GM23338 (cell line): ENCODE data around the gene UBE3C.
A peak's percentile ranks its signal among the peaks of the same experiment; 100 is the strongest.

Experiments
- CREB1 ChIP-seq: fragments of 250-450 bp; sonication (Bioruptor Pico); IDR thresholded peaks from 2 replicates; pipeline ENCODE4 v1.5.0; 2020; ENCODE audit warnings: low read depth, mild to moderate bottlenecking, moderate library complexity
- CTCF ChIP-seq, 2 experiments: fragments of 200-600 bp in 1 of 2; sonication (generic) in 1 of 2; conservative IDR thresholded peaks; 2 replicates each; pipeline versions ENCODE4 v1.5.1 to v1.6.1; 2016 to 2017; ENCODE audit warnings: antibody characterized with exemption in 2 of 2, low read depth in 2 of 2, mild to moderate bottlenecking in 2 of 2, moderate library complexity in 1 of 2
- ETS1 ChIP-seq: IDR thresholded peaks from 2 replicates; pipeline ENCODE4 v1.6.1; 2016; ENCODE audit warnings: antibody characterized with exemption
- EZH2 ChIP-seq: fragments of 200-600 bp; sonication (generic); IDR thresholded peaks from one replicate; pipeline ENCODE4 v1.8.0; 2017; ENCODE audit warnings: antibody characterized with exemption, mild to moderate bottlenecking, low read depth; ENCODE audit not compliant: unreplicated experiment
- EZH2phosphoT487 ChIP-seq: fragments of 200-600 bp; sonication (generic); IDR thresholded peaks from one replicate; pipeline ENCODE4 v1.8.1; 2018; ENCODE audit warnings: antibody characterized with exemption; ENCODE audit not compliant: unreplicated experiment
- JUNB ChIP-seq: IDR thresholded peaks from one replicate; pipeline ENCODE4 v1.6.1; 2016; ENCODE audit warnings: antibody characterized with exemption; ENCODE audit not compliant: unreplicated experiment
- NANOG ChIP-seq: IDR thresholded peaks from 2 replicates; pipeline ENCODE4 v1.6.1; 2016; ENCODE audit warnings: antibody characterized with exemption, borderline replicate concordance
- POLR2AphosphoS5 ChIP-seq: IDR thresholded peaks from 2 replicates; pipeline ENCODE4 v1.6.1; 2016; ENCODE audit warnings: antibody characterized with exemption, low read depth
- REST ChIP-seq: IDR thresholded peaks from one replicate; pipeline ENCODE4 v1.6.1; 2018; ENCODE audit warnings: antibody characterized with exemption; ENCODE audit not compliant: unreplicated experiment
- STAT1 ChIP-seq: IDR thresholded peaks from one replicate; pipeline ENCODE4 v1.6.1; 2016; ENCODE audit warnings: antibody characterized with exemption; ENCODE audit not compliant: unreplicated experiment
- ZNF114 ChIP-seq: fragments of 250-450 bp; sonication (Bioruptor Pico); IDR thresholded peaks from 2 replicates; pipeline ENCODE4 v1.5.0; 2020; ENCODE audit warnings: mild to moderate bottlenecking, moderate library complexity
- ZNF331 ChIP-seq: fragments of 250-450 bp; sonication (Bioruptor Pico); IDR thresholded peaks from 2 replicates; pipeline ENCODE4 v1.5.0; 2020; ENCODE audit warnings: low read depth, mild to moderate bottlenecking, moderate library complexity
- ZNF462 ChIP-seq: fragments of 250-450 bp; sonication (Bioruptor Pico); IDR thresholded peaks from 2 replicates; pipeline ENCODE4 v1.5.0; 2020; ENCODE audit warnings: mild to moderate bottlenecking, moderate library complexity

- TF ChIP-seq CTCF (conservative IDR thresholded peaks at IDR 0.05; ENCODE audit: low read depth in 2 of 2) (no peak), POLR2AphosphoS5 (no peak), EZH2 (no peak), REST (no peak), EZH2phosphoT487 (no peak), CREB1 (CRISPR knock-in tag) (no peak), ZNF331 (CRISPR knock-in tag) (0 out of 2 replicates have a peak, but pooled peaks have one; percentile 30), ETS1 (no peak), JUNB (no peak), ZNF114 (CRISPR knock-in tag) (no peak), NANOG (no peak), ZNF462 (CRISPR knock-in tag) (no peak), STAT1 (no peak)
Observed at GRCh38 chr7:157299613-157300368, 161.1 kb downstream of the UBE3C start.
